IMR-90 (cell line): ENCODE measurements around the gene RPS6KL1. TPM values are rescaled to one million over a fixed set of nuclear protein-coding genes. Genes with fewer than 3 reads are reported as not detected.

Experiments
- ATAC-seq: fragments of 200-7000 bp; cut with Tn5 transposase; 2 replicates; pipeline ENCODE4 v1.9.1; 2020; ENCODE audit warnings: low read depth, mild to moderate bottlenecking, moderate library complexity
- BruUV-seq: library from RNA; stranded (reverse); fragments of 400-500 nt; replicated peaks from 2 replicates; lab custom pipeline; 2021; lab: Mats Ljungman, UMichigan
- CTCF ChIA-PET: fragments of 300-600 bp; formaldehyde crosslinking; extraction: SDS; loops from one replicate; lab custom pipeline; 2021; ENCODE audit warnings: antibody characterized with exemption; lab: Yijun Ruan, JAX
- POLR2A ChIA-PET: fragments of 300-600 bp; sonication (Branson Sonifier 250); formaldehyde crosslinking; loops from one replicate; lab custom pipeline; 2022; ENCODE audit warnings: antibody characterized with exemption; ENCODE audit not compliant: unreplicated experiment; lab: Charles Lee
- DNase-seq: peaks from one replicate; pipeline ENCODE4 v3.0.0; 2013
- H2AFZ ChIP-seq: replicated peaks from 2 replicates; pipeline ENCODE3; 2013; ENCODE audit warnings: low read length, mild to moderate bottlenecking; ENCODE audit not compliant: poor library complexity
- H2AK5ac ChIP-seq: 2 replicates; pipeline ENCODE4 v1.6.1; 2013; ENCODE audit warnings: low read depth, low read length, inconsistent platforms
- H2AK9ac ChIP-seq: replicated peaks from 2 replicates; pipeline ENCODE3; 2013; ENCODE audit warnings: mild to moderate bottlenecking, low read depth, low read length, moderate library complexity; ENCODE audit not compliant: poor library complexity
- H2BK120ac ChIP-seq: 2 replicates; pipeline ENCODE4 v1.6.1; 2013; ENCODE audit warnings: low read depth, low read length, inconsistent platforms
- H2BK15ac ChIP-seq: 3 replicates; pipeline ENCODE4 v1.6.1; 2013; ENCODE audit warnings: low read depth, low read length, inconsistent platforms
- H2BK20ac ChIP-seq: 2 replicates; pipeline ENCODE4 v1.6.1; 2013; ENCODE audit warnings: low read depth, mild to moderate bottlenecking, inconsistent platforms, low read length, moderate library complexity
- H2BK5ac ChIP-seq: 2 replicates; pipeline ENCODE4 v1.6.1; 2013; ENCODE audit warnings: mild to moderate bottlenecking, low read depth, low read length, inconsistent platforms; ENCODE audit not compliant: poor library complexity, severe bottlenecking
- H3K14ac ChIP-seq: replicated peaks from 2 replicates; pipeline ENCODE4 v1.6.1; 2013; ENCODE audit warnings: low read depth, low read length, inconsistent platforms
- H3K18ac ChIP-seq: 2 replicates; pipeline ENCODE4 v1.6.1; 2013; ENCODE audit warnings: low read depth, low read length, control low read depth
- H3K23ac ChIP-seq: 2 replicates; pipeline ENCODE4 v1.6.1; 2013; ENCODE audit warnings: low read depth, low read length, inconsistent platforms
- H3K27ac ChIP-seq: 2 replicates; pipeline ENCODE4 v1.5.1; 2013; ENCODE audit warnings: mild to moderate bottlenecking, control low read depth, low read length; ENCODE audit not compliant: insufficient read depth
- H3K27me3 ChIP-seq: 2 replicates; pipeline ENCODE4 v1.6.1; 2013; ENCODE audit warnings: low read length; ENCODE audit not compliant: control insufficient read depth, insufficient read depth
- H3K36me3 ChIP-seq: 2 replicates; pipeline ENCODE4 v1.6.1; 2013; ENCODE audit warnings: low read length, mixed read lengths; ENCODE audit not compliant: control insufficient read depth, insufficient read depth
- H3K4ac ChIP-seq: 2 replicates; pipeline ENCODE4 v1.6.1; 2013; ENCODE audit warnings: low read depth, low read length, inconsistent platforms
- H3K4me1 ChIP-seq: 2 replicates; pipeline ENCODE4 v1.6.1; 2013; ENCODE audit warnings: low read length, mixed read lengths; ENCODE audit not compliant: control insufficient read depth, insufficient read depth
- H3K4me2 ChIP-seq: 2 replicates; pipeline ENCODE4 v1.6.1; 2013; ENCODE audit warnings: low read depth, mild to moderate bottlenecking, control low read depth, low read length, moderate library complexity
- H3K4me3 ChIP-seq: 2 replicates; pipeline ENCODE4 v1.5.1; 2013; ENCODE audit warnings: low read depth, mild to moderate bottlenecking, control low read depth, low read length, moderate library complexity; ENCODE audit not compliant: insufficient read depth
- H3K56ac ChIP-seq: 2 replicates; pipeline ENCODE4 v1.6.1; 2013; ENCODE audit warnings: low read length, inconsistent platforms; ENCODE audit not compliant: insufficient read depth; ENCODE audit errors: extremely low read depth
- H3K79me1 ChIP-seq, 2 experiments: 2 replicates each; pipeline ENCODE4 v1.6.1; 2013; ENCODE audit warnings: low read length in 2 of 2, inconsistent platforms in 1 of 2, low read depth in 1 of 2
- H3K9ac ChIP-seq: 2 replicates; pipeline ENCODE4 v1.6.1; 2013; ENCODE audit warnings: low read depth, low read length, control low read depth
- H3K9me1 ChIP-seq: 2 replicates; pipeline ENCODE4 v1.6.1; 2013; ENCODE audit warnings: low read length, inconsistent platforms; ENCODE audit not compliant: insufficient read depth
- H3K9me3 ChIP-seq: 2 replicates; pipeline ENCODE4 v1.6.1; 2013; ENCODE audit warnings: low read length; ENCODE audit not compliant: control insufficient read depth, insufficient read depth
- H4K20me1 ChIP-seq: 2 replicates; pipeline ENCODE4 v1.6.1; 2013; ENCODE audit warnings: low read length, inconsistent platforms; ENCODE audit not compliant: insufficient read depth
- H4K5ac ChIP-seq: 2 replicates; pipeline ENCODE4 v1.6.1; 2013; ENCODE audit warnings: mild to moderate bottlenecking, low read depth, low read length, control low read depth
- H4K8ac ChIP-seq, 2 experiments: 2 replicates each; pipeline ENCODE4 v1.6.1; 2013; ENCODE audit warnings: low read depth in 2 of 2, low read length in 2 of 2, control low read depth in 1 of 2, inconsistent platforms in 1 of 2
- H4K91ac ChIP-seq: 2 replicates; pipeline ENCODE4 v1.6.1; 2013; ENCODE audit warnings: low read depth, low read length, inconsistent platforms; ENCODE audit not compliant: insufficient read depth
- NFE2L2 ChIP-seq: fragments of 150-350 bp; IDR thresholded peaks from 2 replicates; pipeline ENCODE4 v1.6.1; 2016; ENCODE audit warnings: low read depth, mild to moderate bottlenecking, low read length
- WGBS, 2 experiments: methylation state at CpG; one replicate each; pipeline versions ENCODE4 v1.1.5 to v1.1.7; 2013; ENCODE audit warnings: missing lambda C conversion rate in 2 of 2; ENCODE audit not compliant: insufficient read length in 1 of 2; ENCODE audit errors: extremely low coverage in 2 of 2; 5-methylcytosine and 5-hydroxymethylcytosine counted together
- dilution Hi-C: fragments of 300-500 bp; cut with HindIII; formaldehyde crosslinking; loops from one replicate; pipeline ENCODE4 v1.14.3; 2018; ENCODE audit warnings: low sequenced_read_pairs; ENCODE audit not compliant: unreplicated experiment
- in situ Hi-C: fragments of 300-500 bp; cut with MboI; formaldehyde crosslinking; loops from 3 replicates; pipeline ENCODE4 v1.14.3; 2019; ENCODE audit warnings: low sequenced_read_pairs, inconsistent platforms, mixed read lengths
- intact Hi-C: fragments of 100-400 bp; cut with micrococcal nuclease; formaldehyde crosslinking; loops from 2 replicates; pipeline ENCODE4 v1.10.0; 2022
- polyA plus RNA-seq, 3 experiments: library from polyadenylated mRNA; depleted of rRNA; stranded (reverse); fragments of >200 nt; gene quantifications; 2 replicates each; pipeline ENCODE4 v1.2.3, GENCODE V29; 2012; ENCODE audit warnings: low replicate concordance in 1 of 3
- total RNA-seq: library from RNA; depleted of rRNA; stranded (reverse); fragments of >200 nt; gene quantifications from 2 replicates; pipeline ENCODE4 v1.2.3, GENCODE V29; 2012

RPS6KL1 gene
- total and polyA plus RNA-seq, 2 of the 4 experiments (the other 2 are of a cell fraction), result 0.72 to 1.7 TPM

GRCh38 chr14:74949191-74949601 lies 26.1 kb upstream of the RPS6KL1 start:
- 94% methylated on average over 14 of the region's 16 CpGs; no CpG with 5 or more reads in 1 of the 2 experiments for WGBS, 2 experiments

More at GRCh38 chr14:74949191-74949601, 26.1 kb upstream of the RPS6KL1 start:
- Histone ChIP-seq H3K27ac (no peak overlapping the region), H3K4me2 (no peak overlapping the region), H3K56ac (no peak overlapping the region), H3K14ac (no peak overlapping the region), H3K4ac (no peak overlapping the region), H3K9me3 (no peaks in the 10 kb centered on the region), H4K91ac (no peak overlapping the region), H2BK5ac (no peak overlapping the region), H2AK5ac (no peak overlapping the region), H3K4me1 (peaks cover 9% of the 10 kb centered on the region; the same call in 1 of the 2 replicates), H3K36me3 (no peaks in the 10 kb centered on the region), H3K9me1 (0 out of 2 replicates have a peak, but pooled peaks cover 6% of the 10 kb centered on the region), H4K8ac (no peak overlapping the region), H2BK15ac (no peak overlapping the region), H2AFZ (peak overlapping the region; percentile 33), H2BK20ac (no peak overlapping the region), H2BK120ac (no peak overlapping the region), H3K27me3 (no peaks in the 10 kb centered on the region), H3K4me3 (no peak overlapping the region), H4K20me1 (no peaks in the 10 kb centered on the region), H2AK9ac (no peak overlapping the region), H3K18ac (no peak overlapping the region), H4K5ac (no peak overlapping the region), H3K23ac (no peak overlapping the region), H3K9ac (no peak overlapping the region), H3K79me1 (no peaks in the 10 kb centered on the region)
- ATAC-seq, result no peak
- no peak for TF ChIP-seq NFE2L2
- dilution Hi-C loops (no loop called here), in situ Hi-C loops (no loop called here), intact Hi-C loops (loop anchor here (10.0 kb wide), 1 partner anchor 346 kb away; no protein-coding TSS in a partner anchor)
- no peak for DNase-seq
- CTCF ChIA-PET, result no interaction called here
- BruUV-seq, result no TSS peak
- POLR2A ChIA-PET, result no interaction called here
